WTC11 (cell line): ENCODE data around the gene WWOX. TPM values are rescaled to one million over a fixed set of nuclear protein-coding genes. Genes with fewer than 3 reads are reported as not detected.

Source experiments
- ATAC-seq: fragments of 200-7000 bp; cut with Tn5 transposase; 2 replicates; pipeline ENCODE4 v1.10.0; 2021; ENCODE audit warnings: mild to moderate bottlenecking, moderate library complexity
- CTCF ChIA-PET: fragments of 300-600 bp; sonication (Branson Sonifier 250); formaldehyde crosslinking; loops from one replicate; lab custom pipeline; 2021; ENCODE audit warnings: antibody characterized with exemption; lab: Charles Lee
- POLR2A ChIA-PET: fragments of 350-600 bp; sonication (Branson Sonifier 250); formaldehyde crosslinking; loops from one replicate; lab custom pipeline; 2021; ENCODE audit warnings: antibody characterized with exemption; lab: Charles Lee
- DNase-seq: peaks from one replicate; pipeline ENCODE4 v3.0.0; 2021; ENCODE audit warnings: low spot score
- H3K27ac Mint-ChIP-seq: 2 replicates; pipeline ENCODE4 v1.8.0; 2021; ENCODE audit warnings: mixed read lengths
- H3K27me3 Mint-ChIP-seq: 2 replicates; pipeline ENCODE4 v1.8.0; 2021; ENCODE audit warnings: low read depth, mild to moderate bottlenecking, moderate library complexity, mixed read lengths
- H3K36me3 Mint-ChIP-seq: 2 replicates; pipeline ENCODE4 v1.8.0; 2021; ENCODE audit warnings: mixed read lengths
- H3K4me1 Mint-ChIP-seq: 2 replicates; pipeline ENCODE4 v1.8.0; 2022; ENCODE audit warnings: mixed read lengths
- H3K4me3 Mint-ChIP-seq: 2 replicates; pipeline ENCODE4 v1.8.0; 2021; ENCODE audit warnings: mild to moderate bottlenecking, moderate library complexity, mixed read lengths
- H3K9me3 Mint-ChIP-seq: 2 replicates; pipeline ENCODE4 v1.8.0; 2021; ENCODE audit warnings: mixed read lengths
- AFF4 ChIP-seq: sonication (generic); formaldehyde crosslinking; IDR thresholded peaks from 2 replicates; pipeline ENCODE4 v1.8.1; 2023; ENCODE audit warnings: mild to moderate bottlenecking, missing genetic modification reagents, borderline replicate concordance
- ARID4B ChIP-seq: sonication (generic); formaldehyde crosslinking; IDR thresholded peaks from 2 replicates; pipeline ENCODE4 v1.8.0; 2023; ENCODE audit warnings: missing genetic modification reagents, mild to moderate bottlenecking, borderline replicate concordance
- CREM ChIP-seq: sonication (generic); formaldehyde crosslinking; IDR thresholded peaks from 2 replicates; pipeline ENCODE4 v1.8.1; 2022; ENCODE audit warnings: mild to moderate bottlenecking, missing genetic modification reagents, moderate library complexity
- E2F1 ChIP-seq: sonication (generic); formaldehyde crosslinking; IDR thresholded peaks from 2 replicates; pipeline ENCODE4 v1.8.0; 2022; ENCODE audit warnings: mild to moderate bottlenecking, missing genetic modification reagents
- E2F5 ChIP-seq: sonication (generic); formaldehyde crosslinking; IDR thresholded peaks from 2 replicates; pipeline ENCODE4 v1.8.1; 2022; ENCODE audit warnings: mild to moderate bottlenecking, moderate library complexity, missing genetic modification reagents
- ELF4 ChIP-seq: sonication (generic); formaldehyde crosslinking; IDR thresholded peaks from 2 replicates; pipeline ENCODE4 v1.8.1; 2022; ENCODE audit warnings: low read depth, mild to moderate bottlenecking, moderate library complexity, missing genetic modification reagents
- ESRRA ChIP-seq: sonication (generic); formaldehyde crosslinking; IDR thresholded peaks from 2 replicates; pipeline ENCODE4 v1.8.1; 2022; ENCODE audit warnings: mild to moderate bottlenecking, missing genetic modification reagents, borderline replicate concordance
- FOXK1 ChIP-seq: sonication (generic); formaldehyde crosslinking; IDR thresholded peaks from 2 replicates; pipeline ENCODE4 v1.8.0; 2022; ENCODE audit warnings: mild to moderate bottlenecking, moderate library complexity, missing genetic modification reagents
- GRHL2 ChIP-seq: fragments of 250-450 bp; sonication (Bioruptor Pico); IDR thresholded peaks from 2 replicates; pipeline ENCODE4 v1.8.0; 2022; ENCODE audit warnings: mild to moderate bottlenecking, moderate library complexity; ENCODE audit not compliant: insufficient replicate concordance, severe bottlenecking
- IRF2 ChIP-seq: sonication (generic); formaldehyde crosslinking; IDR thresholded peaks from 2 replicates; pipeline ENCODE4 v1.8.0; 2022; ENCODE audit warnings: low read depth, missing genetic modification reagents, borderline replicate concordance
- MAX ChIP-seq: sonication (generic); formaldehyde crosslinking; IDR thresholded peaks from 2 replicates; pipeline ENCODE4 v1.8.0; 2022; ENCODE audit warnings: mild to moderate bottlenecking, missing genetic modification reagents
- MXD4 ChIP-seq: fragments of 250-450 bp; sonication (Bioruptor Pico); IDR thresholded peaks from 2 replicates; pipeline ENCODE4 v1.8.0; 2021; ENCODE audit warnings: mild to moderate bottlenecking, moderate library complexity, borderline replicate concordance
- NR3C1 ChIP-seq: sonication (generic); formaldehyde crosslinking; conservative IDR thresholded peaks from 2 replicates; pipeline ENCODE4 v1.8.1; 2023; ENCODE audit warnings: low read depth, mild to moderate bottlenecking, missing genetic modification reagents
- PRRX2 ChIP-seq: fragments of 250-450 bp; sonication (Bioruptor Pico); IDR thresholded peaks from 2 replicates; pipeline ENCODE4 v1.8.0; 2021; ENCODE audit warnings: mild to moderate bottlenecking
- RORB ChIP-seq: fragments of 250-450 bp; sonication (Bioruptor Pico); IDR thresholded peaks from 2 replicates; pipeline ENCODE4 v1.9.0; 2021; ENCODE audit warnings: mild to moderate bottlenecking
- ZNF138 ChIP-seq: sonication (generic); formaldehyde crosslinking; conservative IDR thresholded peaks from 2 replicates; pipeline ENCODE4 v1.8.1; 2022; ENCODE audit warnings: mild to moderate bottlenecking, moderate library complexity, missing genetic modification reagents
- ZNF232 ChIP-seq: sonication (generic); formaldehyde crosslinking; IDR thresholded peaks from 2 replicates; pipeline ENCODE4 v1.8.0; 2022; ENCODE audit warnings: mild to moderate bottlenecking, missing genetic modification reagents
- ZNF416 ChIP-seq: fragments of 250-450 bp; sonication (Bioruptor Pico); IDR thresholded peaks from 2 replicates; pipeline ENCODE4 v1.9.0; 2021; ENCODE audit warnings: mild to moderate bottlenecking, inconsistent platforms
- total RNA-seq: library from RNA; stranded (reverse); gene quantifications from 3 replicates; pipeline ENCODE4 v1.2.3, GENCODE V29; 2021
- TF ChIP-seq, protein P1 (sequence below): sonication (generic); formaldehyde crosslinking; IDR thresholded peaks from 2 replicates; pipeline ENCODE4 v1.8.1; 2023; ENCODE audit warnings: mild to moderate bottlenecking, missing genetic modification reagents, moderate library complexity
- TF ChIP-seq, protein P2 (sequence below): sonication (generic); formaldehyde crosslinking; conservative IDR thresholded peaks from 2 replicates; pipeline ENCODE4 v1.8.1; 2022; ENCODE audit warnings: mild to moderate bottlenecking, missing genetic modification reagents
- TF ChIP-seq, protein P3 (sequence below): fragments of 250-450 bp; sonication (Bioruptor Pico); IDR thresholded peaks from 2 replicates; pipeline ENCODE4 v1.9.0; 2021; ENCODE audit warnings: mild to moderate bottlenecking

Gene WWOX
- total RNA-seq, 1 experiment from 2014 or later: 15.7 TPM

DNA sequence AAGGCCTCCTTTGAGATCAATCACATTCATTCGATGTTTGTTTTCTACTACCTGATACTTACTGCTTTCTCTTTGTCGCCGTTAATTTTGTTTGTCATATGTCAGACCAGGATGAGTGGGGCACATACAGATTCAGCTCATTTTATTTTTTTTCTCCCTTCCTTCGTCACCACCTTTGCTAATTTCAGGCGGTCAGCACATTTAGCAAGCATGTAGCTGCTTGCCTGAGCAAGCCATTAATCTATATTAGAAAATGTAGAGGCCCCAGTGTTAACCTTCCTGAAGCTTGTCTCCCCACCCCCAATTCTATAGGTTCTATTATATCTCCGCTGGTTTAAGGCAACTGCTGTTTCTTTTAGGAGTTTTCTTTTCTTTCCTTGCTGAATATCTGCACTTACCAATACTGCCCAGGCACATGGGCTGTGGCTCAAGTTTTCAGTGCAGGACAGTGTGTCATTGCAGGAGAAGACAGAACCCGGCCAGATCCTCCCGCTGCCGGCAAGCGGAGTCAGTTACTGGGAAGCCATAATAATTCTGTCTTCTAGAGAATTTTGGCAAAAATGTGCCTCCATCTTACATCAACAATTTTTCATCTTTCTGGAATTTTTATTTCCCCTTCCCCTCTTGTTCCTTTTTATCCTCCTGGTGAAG lies 714.3 kb downstream of the WWOX start:
- ATAC-seq: no peak
- H3K9me3 Mint-ChIP-seq: no peaks in the 10 kb centered on the region
- CTCF ChIA-PET: no interaction called here
- 0 out of 2 replicates have a peak, but pooled peaks cover 3% of the 10 kb centered on the region for H3K4me1 Mint-ChIP-seq
- H3K27ac Mint-ChIP-seq: no peak overlapping the region
- no peaks in the 10 kb centered on the region for H3K27me3 Mint-ChIP-seq
- DNase-seq: no peak
- TF ChIP-seq RORB (no peak), ZNF232 (CRISPR knock-in tag) (no peak), MAX (CRISPR knock-in tag) (no peak), NR3C1 (CRISPR knock-in tag) (no peak), FOXK1 (CRISPR knock-in tag) (no peak), MXD4 (CRISPR knock-in tag) (no peak), AFF4 (CRISPR knock-in tag) (no peak), ZNF138 (CRISPR knock-in tag) (no peak), GRHL2 (no peak), ESRRA (CRISPR knock-in tag) (no peak), CREM (no peak), ARID4B (CRISPR knock-in tag) (no peak), IRF2 (CRISPR knock-in tag) (no peak)
- TF ChIP-seq, protein P1, sequence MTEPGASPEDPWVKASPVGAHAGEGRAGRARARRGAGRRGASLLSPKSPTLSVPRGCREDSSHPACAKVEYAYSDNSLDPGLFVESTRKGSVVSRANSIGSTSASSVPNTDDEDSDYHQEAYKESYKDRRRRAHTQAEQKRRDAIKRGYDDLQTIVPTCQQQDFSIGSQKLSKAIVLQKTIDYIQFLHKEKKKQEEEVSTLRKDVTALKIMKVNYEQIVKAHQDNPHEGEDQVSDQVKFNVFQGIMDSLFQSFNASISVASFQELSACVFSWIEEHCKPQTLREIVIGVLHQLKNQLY (CRISPR knock-in tag): no peak
- H3K4me3 Mint-ChIP-seq: no peak overlapping the region
- H3K36me3 Mint-ChIP-seq: no peaks in the 10 kb centered on the region
- POLR2A ChIA-PET: no interaction called here

- H3K27ac Mint-ChIP-seq: no peak overlapping the region
- ChIA-PET POLR2A (interaction anchor here (0.7 kb wide), 2 partner anchors 63 to 883 kb away, joined by 3 read pairs; no protein-coding TSS in a partner anchor), CTCF (interaction anchor here (0.7 kb wide), 1 partner anchor 253 kb away, joined by 8 read pairs; no protein-coding TSS in a partner anchor)
- H3K9me3 Mint-ChIP-seq: peaks cover 11% of the 10 kb centered on the region; the same call in 1 of the 2 replicates
- H3K36me3 Mint-ChIP-seq: no peaks in the 10 kb centered on the region
- DNase-seq (no peak), ATAC-seq (no peak)
- H3K27me3 Mint-ChIP-seq: no peaks in the 10 kb centered on the region
- H3K4me3 Mint-ChIP-seq: no peak overlapping the region
- H3K4me1 Mint-ChIP-seq: no peaks in the 10 kb centered on the region
- no peak for TF ChIP-seq PRRX2 (CRISPR knock-in tag)
- no peak for TF ChIP-seq E2F1 (CRISPR knock-in tag)
- TF ChIP-seq, protein P1 (CRISPR knock-in tag): no peak
- no peak for TF ChIP-seq ZNF232 (CRISPR knock-in tag)
- TF ChIP-seq E2F5: no peak
- TF ChIP-seq, protein P2, sequence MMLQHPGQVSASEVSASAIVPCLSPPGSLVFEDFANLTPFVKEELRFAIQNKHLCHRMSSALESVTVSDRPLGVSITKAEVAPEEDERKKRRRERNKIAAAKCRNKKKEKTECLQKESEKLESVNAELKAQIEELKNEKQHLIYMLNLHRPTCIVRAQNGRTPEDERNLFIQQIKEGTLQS: no peak
- no peak for TF ChIP-seq GRHL2
- TF ChIP-seq, protein P3, sequence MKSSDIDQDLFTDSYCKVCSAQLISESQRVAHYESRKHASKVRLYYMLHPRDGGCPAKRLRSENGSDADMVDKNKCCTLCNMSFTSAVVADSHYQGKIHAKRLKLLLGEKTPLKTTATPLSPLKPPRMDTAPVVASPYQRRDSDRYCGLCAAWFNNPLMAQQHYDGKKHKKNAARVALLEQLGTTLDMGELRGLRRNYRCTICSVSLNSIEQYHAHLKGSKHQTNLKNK (CRISPR knock-in tag): no peak
- TF ChIP-seq ZNF416 (CRISPR knock-in tag): no peak
- TF ChIP-seq CREM: no peak
- TF ChIP-seq ELF4: no peak
Observed at GRCh38 chr16:78815713-78816112, 716.3 kb downstream of the WWOX start.
